NCI-H1417 (cell line): ENCODE data around the gene NTSR1.

Source experiments
- DNase-seq, 3 experiments: peaks; one replicate each; lab custom pipeline; 2025; lab: John Stamatoyannopoulos, UW

Gene NTSR1

GRCh38 chr20:62787321-62787720 is 78.7 kb downstream of the NTSR1 start:
- no peak for DNase-seq

GRCh38 chr20:62787866-62788265 is 79.2 kb downstream of the NTSR1 start:
- no peak for DNase-seq

GRCh38 chr20:62788607-62789006 is 80.0 kb downstream of the NTSR1 start:
- peak in 1 of 3 experiments; percentile 27 for DNase-seq

DNA sequence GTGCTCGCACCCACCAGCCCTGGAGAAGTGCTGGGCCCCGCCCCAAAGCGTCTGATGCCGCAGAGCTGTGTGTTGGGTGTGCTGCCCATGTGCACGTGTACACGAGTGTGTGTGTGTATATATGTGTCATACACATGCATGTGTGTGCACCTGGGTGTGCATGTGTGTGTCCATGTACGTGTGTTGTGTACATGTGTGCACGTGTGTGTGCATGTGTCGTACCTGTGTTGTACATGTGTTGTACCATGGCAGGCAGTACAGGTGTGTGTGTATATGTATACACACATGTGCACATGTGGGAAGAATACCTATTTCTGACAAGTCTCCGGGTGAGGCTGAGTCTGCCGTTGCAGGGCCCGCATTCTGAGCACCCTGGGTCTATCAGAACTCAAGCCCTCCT is 81.4 kb downstream of the NTSR1 start:
- DNase-seq = no peak

DNA sequence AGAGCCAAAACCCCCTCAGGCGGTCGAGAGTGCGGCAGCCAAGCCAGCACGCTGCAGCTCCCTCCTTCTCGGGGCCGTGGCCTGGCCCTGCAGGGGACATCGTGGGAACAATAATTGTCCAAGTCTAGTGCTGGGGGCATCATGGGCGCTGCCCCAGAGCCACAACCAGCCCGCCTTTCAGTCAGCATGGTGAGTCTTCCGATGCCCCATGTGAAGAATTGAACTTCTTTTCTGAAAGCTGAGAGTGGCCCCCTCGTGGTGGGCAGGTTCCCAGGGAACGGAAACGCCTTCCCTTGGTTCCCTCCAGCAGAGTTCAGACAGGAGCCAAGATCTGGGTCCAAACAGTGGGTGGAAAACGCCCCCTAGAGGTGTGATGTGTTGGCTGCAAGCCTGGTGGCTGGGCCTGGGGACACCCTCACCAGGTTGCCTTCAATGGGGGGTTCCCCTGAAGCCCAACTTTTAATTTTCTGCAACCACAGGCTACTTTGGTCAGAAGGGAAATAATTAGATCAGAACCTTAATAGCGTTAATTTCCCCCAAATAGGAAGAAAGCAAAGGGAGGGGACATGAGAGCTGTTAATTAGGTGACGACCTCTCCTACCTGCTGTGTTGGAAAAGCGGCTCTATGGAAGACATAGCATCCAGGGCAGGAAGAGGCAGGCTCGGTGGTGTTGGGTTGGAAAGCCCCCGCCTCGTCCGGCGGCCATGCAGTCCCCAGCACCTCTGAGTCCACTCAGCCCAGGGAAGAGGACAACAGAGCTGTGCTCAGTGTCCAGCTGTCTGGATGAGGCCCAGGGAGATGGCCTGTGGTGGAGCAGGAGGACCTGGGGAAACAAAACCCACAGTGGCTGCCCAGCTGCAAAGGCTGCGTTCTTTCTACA is 82.9 kb downstream of the NTSR1 start:
- peak; percentile 87 to 96 (median 89) for DNase-seq

DNA sequence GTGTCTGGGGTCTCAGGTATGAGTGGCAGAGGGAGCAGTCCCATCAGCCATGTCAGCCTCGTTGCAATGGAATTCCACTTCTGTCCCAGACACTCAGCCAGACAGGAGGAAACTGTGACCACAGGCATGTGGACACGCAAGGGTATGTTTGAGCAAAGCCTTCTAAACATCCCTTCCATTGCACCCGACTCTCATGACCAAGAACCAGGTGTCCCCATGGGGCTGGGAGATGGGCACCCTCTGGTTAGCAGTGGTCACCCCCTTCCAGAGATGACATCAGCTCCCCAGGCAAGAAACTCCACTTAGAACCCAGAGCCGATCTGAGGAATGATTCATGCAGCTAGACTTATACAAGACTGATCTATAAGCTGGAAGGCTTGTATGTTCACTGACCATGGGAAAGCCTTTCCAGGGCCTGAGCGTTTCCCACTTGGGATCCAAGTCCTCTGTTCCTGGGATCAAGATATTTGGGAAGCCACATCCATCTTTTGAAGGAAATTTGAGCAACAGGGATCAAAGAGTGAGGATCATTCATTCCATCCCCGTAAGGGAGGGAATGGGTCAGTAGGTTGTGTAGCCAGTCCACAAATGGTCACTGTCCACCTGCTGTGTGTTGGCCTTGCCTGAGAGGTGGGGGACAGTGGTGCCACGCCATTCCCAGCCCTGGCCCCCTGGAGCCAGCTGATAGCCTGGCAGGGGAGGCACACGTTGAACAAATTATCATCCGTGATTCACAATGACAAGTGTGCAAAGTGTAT is 83.7 kb downstream of the NTSR1 start:
- peak in 1 of 3 experiments; percentile 32 for DNase-seq

DNA sequence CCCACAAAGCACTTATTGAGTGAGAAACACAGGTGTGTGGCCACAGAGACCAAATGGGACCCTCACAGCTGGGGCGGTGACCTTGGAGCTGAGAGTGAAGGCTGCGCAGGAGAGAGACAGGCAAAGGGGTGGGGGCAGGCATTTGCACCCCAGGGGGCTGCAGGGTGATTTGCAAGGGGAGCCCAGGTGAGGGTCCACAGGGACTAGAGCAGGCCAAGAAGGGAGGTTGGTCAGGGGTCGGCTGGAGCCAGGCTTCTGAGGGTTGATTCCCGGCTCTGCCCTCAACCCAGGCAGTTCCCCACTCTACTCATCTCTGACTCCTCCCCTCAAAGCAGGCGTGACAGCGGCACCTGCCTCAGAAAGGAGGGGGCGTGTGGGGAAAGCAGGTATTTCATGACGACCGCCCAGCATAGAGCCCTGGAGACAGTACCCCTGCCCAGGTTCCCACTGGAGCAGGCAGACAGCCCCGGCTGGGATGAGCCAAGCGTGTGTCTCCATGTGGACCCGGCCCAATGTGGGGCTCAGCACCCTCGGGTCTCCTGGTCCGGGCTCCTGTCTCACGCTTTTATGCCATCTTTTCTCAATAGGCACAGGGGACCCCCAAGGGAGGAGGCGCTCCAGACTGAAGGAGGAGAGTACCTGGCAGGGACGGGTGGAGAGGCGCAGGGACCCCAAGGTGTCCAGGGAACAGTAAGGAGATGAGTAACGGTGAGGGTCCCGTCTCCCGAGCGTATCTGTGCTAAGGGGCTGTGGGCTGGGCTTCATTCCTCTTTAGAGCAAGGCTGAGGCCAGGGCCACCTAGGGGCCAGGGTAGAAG is 84.5 kb downstream of the NTSR1 start:
- peak; percentile 46 to 72 (median 70) for DNase-seq

GRCh38 chr20:62793757-62794006 is 85.0 kb downstream of the NTSR1 start:
- DNase-seq = no peak

GRCh38 chr20:62794007-62794724 is 85.5 kb downstream of the NTSR1 start:
- DNase-seq = peak; percentile 94 to 98 (median 98)

- peak; percentile 48 to 79 (median 78) for DNase-seq
Observed at GRCh38 chr20:62795023-62795761, 86.6 kb downstream of the NTSR1 start.

- no peak for DNase-seq
Observed at GRCh38 chr20:62796699-62797491, 88.3 kb downstream of the NTSR1 start.

DNA sequence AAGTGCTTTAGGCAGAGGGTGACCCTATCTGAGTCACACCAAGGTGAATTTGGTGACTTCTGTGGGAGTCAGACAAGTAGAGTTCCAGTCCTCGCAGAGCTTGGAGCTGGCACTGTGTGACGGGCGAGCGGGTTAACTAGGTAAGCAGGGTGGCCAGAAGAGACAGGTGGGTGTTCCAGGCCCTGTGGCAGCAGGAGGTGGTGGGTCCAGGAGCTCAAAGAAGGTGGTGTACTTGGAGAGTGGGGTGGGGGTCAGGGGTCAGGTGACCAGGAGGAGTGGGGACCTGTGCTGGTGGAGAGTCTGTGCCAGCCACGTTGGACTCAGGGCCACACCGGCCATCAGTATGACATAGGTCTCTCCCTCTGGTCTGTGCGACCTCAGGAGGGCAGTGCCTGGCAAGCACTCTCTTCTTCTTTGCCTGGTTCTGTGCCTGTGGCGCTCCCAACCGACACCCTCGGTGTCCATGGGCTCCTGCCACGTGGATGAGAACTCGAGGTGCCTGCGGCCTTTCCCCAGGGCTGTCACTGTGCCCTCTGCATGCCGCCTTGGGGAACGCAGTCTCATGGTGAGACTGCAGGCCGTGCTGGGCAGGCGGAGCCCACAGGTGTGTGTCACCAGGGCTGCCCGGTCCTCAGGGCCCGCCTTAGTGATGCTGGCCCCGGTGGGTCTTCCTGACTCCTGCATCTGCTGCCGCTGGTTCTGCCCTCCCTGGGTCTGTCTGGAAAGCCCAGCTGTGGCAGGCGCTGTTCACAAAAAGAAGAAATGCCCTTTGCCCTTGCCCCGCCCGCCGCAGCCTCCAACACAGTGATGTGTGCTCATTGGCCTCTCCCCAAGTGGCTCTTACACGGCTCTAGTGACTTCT is 89.3 kb downstream of the NTSR1 start:
- no peak for DNase-seq

DNA sequence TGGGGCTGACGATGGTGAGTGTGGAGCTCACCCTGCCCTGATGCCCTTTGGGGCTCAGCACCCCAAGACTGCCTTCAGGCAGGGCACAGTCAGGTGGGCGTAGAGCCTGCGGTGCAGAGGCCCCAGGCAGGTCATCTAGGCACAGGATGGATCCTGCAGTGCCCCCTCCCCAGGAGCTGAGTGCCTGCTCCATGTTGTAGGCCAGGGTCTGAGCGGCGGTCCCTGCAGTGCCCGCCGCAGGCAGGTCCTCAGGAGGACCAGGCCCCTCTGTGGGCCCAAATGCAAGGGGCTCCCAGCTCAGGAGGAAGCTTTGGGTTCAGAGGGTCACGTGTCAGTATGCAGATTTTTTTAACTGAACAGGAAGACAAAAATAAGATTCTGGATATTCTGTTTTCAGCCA is 90.4 kb downstream of the NTSR1 start:
- no peak for DNase-seq

DNA sequence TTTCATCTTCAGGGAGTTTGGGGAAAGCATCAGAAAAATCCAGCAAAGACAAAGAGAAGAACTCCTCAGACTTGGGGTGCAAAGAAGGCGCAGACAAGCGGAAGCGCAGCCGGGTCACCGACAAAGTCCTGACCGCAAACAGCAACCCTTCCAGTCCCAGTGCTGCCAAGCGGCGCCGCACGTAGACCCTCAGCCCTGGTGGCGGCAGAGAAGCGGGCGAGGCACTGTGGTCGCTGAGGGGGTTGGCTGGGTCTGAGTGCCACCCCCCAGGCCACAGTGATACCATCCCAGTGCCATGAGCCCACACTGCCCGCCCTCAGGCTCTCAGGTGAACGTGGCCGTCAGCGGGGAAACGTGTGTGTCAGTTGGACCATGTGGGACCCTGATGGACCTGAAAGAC is 90.8 kb downstream of the NTSR1 start:
- no peak for DNase-seq

GRCh38 chr20:62799873-62800272 is 91.2 kb downstream of the NTSR1 start:
- DNase-seq = no peak

DNA sequence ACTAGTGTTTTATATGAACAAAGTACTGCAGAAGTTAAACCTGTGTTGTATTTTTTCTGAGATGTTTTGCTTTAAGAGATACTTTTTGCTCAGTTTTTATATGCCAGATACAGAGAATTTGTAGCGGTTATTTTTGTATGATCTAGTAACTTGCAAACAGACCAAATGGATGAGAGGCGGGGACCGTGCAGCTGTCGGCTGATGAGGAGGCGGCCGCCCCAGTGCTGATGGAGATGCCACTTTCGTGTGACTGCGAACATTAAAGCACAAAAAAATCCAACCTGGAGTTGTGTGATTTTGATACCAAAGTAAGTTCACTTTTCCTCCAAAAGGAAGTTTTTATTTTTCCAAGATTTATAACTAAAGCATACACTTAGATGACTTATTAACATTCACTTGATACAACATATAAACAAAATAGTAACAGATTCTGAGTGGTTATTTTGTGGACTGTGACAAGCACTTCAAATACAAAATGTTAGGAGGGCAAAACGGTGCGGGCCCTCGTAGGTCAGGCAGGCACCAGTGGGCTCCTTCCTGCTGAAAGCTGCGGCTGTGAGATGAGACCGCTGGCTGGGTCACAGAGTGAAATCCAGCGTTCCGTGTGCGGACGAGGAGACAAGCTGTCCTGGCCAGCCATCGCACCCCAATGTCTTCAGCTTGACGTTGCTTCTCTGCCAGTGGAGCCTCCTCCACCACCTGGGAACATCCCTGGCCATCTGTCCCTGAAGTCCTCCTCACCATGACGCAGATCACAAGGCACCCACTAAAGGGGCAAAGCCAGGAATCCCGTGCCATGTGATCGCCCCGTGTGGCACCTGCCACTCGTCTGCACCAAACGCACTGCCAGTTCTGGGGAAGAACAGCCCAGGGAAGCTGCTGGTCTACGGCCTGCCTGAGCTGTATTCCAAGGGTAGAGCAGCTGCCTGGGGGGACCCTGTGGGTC is 92.0 kb downstream of the NTSR1 start:
- DNase-seq = no peak

DNA sequence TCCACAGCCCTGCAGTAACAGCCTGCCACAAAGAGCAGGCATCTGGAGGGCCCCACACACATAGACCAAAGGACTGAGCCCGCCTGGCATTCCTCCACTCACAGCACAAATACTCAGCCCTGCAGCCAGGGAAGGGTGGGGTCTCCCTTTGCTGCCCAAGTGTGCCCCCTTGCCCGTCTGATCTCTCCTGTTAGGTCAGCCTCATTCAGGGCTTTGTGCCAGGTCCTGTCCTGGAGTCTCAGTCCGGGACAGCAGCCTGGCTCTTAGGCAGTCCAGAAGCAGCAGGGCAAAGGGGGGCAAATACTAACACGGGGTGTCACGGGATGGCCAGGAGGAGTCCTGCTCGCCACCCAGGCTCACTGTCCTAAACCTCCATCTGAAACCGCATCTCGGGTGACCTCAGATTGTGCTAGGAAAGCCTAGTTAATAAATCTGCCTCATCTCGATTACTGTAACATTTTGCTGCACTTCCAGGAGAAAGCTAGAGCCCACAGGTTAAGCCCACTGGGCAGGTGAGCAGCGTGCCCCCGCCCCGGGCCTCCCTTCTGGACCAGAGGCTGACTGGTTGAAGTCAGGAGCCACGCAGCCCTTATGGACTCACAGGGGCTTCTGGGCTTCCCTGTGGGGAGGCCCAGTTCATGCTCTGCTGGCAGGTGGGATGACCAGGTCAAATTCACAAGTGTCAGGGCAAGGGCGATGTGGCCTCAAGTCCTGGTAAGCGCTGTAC is 92.8 kb downstream of the NTSR1 start:
- DNase-seq = no peak
